DMS53 treated with DMSO at 0.1 percent for 48 hours (cell line): ENCODE measurements around the gene NELL1.
"Not testable (repeated sequence)": the region's sequence is repeated elsewhere in the genome, so short reads cannot be mapped to it uniquely, and the experiment has no call there.

ENCODE experiments used
- DNase-seq: peaks from one replicate; lab custom pipeline; 2025; ENCODE audit not compliant: unreplicated experiment; lab: John Stamatoyannopoulos, UW

Gene NELL1

GRCh38 chr11:21177379-21177778 lies 508.0 kb downstream of the NELL1 start:
- DNase-seq, result no peak

- peak; percentile 26 for DNase-seq
Observed at GRCh38 chr11:21179770-21180169, 510.4 kb downstream of the NELL1 start.

GRCh38 chr11:21180182-21180581 lies 510.8 kb downstream of the NELL1 start:
- no peak for DNase-seq

GRCh38 chr11:21185959-21186358 lies 516.6 kb downstream of the NELL1 start:
- no peak for DNase-seq

GRCh38 chr11:21190181-21190580 lies 520.8 kb downstream of the NELL1 start:
- DNase-seq, result no peak

- DNase-seq, result no peak
Observed at GRCh38 chr11:21195995-21196394, 526.6 kb downstream of the NELL1 start.

- DNase-seq, result no peak
Observed at GRCh38 chr11:21198498-21198897, 529.1 kb downstream of the NELL1 start.

- DNase-seq, result no peak
Observed at GRCh38 chr11:21205205-21205604, 535.8 kb downstream of the NELL1 start.

GRCh38 chr11:21225860-21226259 lies 556.5 kb downstream of the NELL1 start:
- no peak for DNase-seq

- no peak for DNase-seq
Observed at GRCh38 chr11:21229224-21229623, 559.8 kb downstream of the NELL1 start.

- no peak for DNase-seq
Observed at GRCh38 chr11:21250196-21250595, 580.8 kb downstream of the NELL1 start.

GRCh38 chr11:21254055-21254454 lies 584.7 kb downstream of the NELL1 start:
- DNase-seq, result no peak

- no peak for DNase-seq
Observed at GRCh38 chr11:21254790-21255189, 585.4 kb downstream of the NELL1 start.

GRCh38 chr11:21257461-21257860 lies 588.1 kb downstream of the NELL1 start:
- DNase-seq, result no peak

GRCh38 chr11:21258414-21258813 lies 589.0 kb downstream of the NELL1 start:
- no peak for DNase-seq

- DNase-seq, result no peak
Observed at GRCh38 chr11:21260101-21260500, 590.7 kb downstream of the NELL1 start.

- DNase-seq, result no peak
Observed at GRCh38 chr11:21262992-21263391, 593.6 kb downstream of the NELL1 start.

GRCh38 chr11:21264125-21264524 lies 594.7 kb downstream of the NELL1 start:
- no peak for DNase-seq

- DNase-seq, result no peak
Observed at GRCh38 chr11:21268036-21268435, 598.6 kb downstream of the NELL1 start.

GRCh38 chr11:21272139-21272538 lies 602.8 kb downstream of the NELL1 start:
- not testable (repeated sequence) for DNase-seq

- no peak for DNase-seq
Observed at GRCh38 chr11:21278840-21279239, 609.5 kb downstream of the NELL1 start.

- no peak for DNase-seq
Observed at GRCh38 chr11:21285104-21285503, 615.7 kb downstream of the NELL1 start.

- no peak for DNase-seq
Observed at GRCh38 chr11:21289686-21290085, 620.3 kb downstream of the NELL1 start.

- no peak for DNase-seq
Observed at GRCh38 chr11:21295508-21295907, 626.1 kb downstream of the NELL1 start.
